HL-60/S4 treated with phorbol 12-myristate 13-acetate at 8.2 ng/mL for 4 days and 3 days (cell line): ENCODE results near the gene INAVA.

Experiments
- in situ Hi-C: fragments of 300-500 bp; cut with MboI; formaldehyde crosslinking; loops from 2 replicates; pipeline ENCODE4 v1.15.0; 2022; ENCODE audit warnings: low sequenced_read_pairs

INAVA gene

DNA sequence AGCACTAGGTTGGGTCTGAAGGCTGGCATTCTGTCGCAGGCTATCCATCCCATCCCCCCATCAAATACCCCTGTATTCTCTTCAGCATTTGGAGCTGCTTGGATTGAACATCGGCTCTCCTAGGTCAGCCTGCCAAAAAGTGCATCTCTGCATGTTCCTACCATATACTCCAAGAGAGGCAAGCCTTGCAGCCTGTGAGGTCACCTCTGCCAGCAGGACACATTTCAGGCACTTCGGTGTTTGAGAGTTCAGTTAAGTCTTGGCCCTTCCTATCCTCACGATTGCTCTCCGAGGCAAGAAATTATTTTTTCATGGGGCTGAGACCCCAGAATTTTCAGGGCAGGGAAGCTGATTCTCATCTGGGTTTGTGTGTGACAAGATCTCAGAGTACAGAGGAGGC lies 19.3 kb upstream of the INAVA start:
- in situ Hi-C loops = no loop called here

- in situ Hi-C loops = no loop called here
Measured at GRCh38 chr1:200877010-200877409, 17.7 kb upstream of the INAVA start.

DNA sequence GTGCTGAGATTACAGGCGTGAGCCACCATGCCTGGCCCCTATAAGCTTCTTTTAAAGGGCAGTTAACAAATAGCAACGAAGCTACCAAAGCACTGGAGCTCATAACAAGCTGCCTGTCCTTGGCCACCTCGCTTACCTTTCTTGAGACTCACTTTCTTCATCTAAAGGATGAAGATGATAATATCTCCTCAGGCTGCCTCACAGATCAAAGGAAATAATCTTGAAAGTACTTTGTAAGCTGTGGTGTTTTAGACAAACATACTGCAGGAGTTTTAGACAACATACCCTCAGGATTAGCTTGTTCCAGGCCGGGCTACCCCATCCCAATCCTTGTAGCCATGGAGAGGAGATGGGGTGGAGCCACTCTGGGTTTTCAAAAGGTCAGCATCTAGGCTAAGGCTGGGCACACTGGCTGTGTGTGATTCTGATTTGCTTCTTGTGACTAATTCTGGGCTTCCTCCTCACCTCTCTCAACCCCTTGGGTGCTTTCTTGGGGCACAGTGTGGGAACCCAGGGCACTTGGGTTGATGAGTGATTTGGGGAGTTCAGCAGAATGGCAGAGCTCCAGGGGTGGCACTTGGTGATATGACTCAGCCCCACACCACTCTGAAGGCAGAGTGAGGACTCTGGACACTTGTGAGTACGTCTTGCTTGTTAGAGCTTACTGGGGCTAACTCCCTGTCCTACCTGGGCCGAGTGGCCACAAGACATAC lies 16.7 kb upstream of the INAVA start:
- in situ Hi-C loops = no loop called here

DNA sequence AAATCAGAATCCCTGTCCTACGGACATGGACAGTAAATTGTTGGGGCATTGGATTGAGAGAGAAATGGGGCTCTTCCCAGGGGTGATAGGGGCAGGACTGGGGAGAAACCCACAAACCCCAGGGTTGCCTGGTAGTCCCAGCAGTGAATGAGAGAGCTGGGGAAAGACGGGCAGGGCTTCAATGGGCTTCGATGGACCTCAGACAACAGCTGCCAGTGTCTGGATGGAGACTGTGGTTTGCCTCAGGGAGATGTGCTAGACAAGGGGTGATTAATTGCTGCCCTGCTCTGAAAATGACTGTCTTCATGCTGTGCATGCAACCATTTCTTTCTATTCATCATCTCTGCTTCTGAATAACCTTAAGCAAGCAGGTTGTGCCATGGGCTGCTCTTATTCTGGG lies 14.5 kb upstream of the INAVA start:
- in situ Hi-C loops = no loop called here

- in situ Hi-C loops = no loop called here
Measured at GRCh38 chr1:200883118-200883517, 11.6 kb upstream of the INAVA start.

GRCh38 chr1:200885623-200886402 lies 8.9 kb upstream of the INAVA start:
- in situ Hi-C loops = no loop called here

DNA sequence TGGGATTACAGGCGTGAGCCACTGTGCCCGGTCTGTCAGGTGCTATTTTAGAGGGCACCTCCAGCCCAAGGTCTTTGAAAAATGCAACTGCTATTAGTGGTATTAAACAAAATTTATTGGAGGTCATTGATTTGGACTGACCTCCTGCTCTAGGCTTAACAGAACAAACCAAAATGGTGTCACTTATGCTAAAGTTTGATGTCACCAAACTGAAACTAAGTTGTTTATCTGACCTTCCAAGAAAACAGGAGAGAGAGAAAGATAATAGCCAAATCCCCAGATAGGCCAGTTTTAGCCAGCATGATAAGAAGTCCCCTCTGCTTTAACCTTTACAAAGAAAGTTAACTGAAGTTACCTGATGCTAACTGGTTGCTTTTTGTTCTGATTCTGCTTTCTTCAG lies 8.1 kb upstream of the INAVA start:
- in situ Hi-C loops = no loop called here

DNA sequence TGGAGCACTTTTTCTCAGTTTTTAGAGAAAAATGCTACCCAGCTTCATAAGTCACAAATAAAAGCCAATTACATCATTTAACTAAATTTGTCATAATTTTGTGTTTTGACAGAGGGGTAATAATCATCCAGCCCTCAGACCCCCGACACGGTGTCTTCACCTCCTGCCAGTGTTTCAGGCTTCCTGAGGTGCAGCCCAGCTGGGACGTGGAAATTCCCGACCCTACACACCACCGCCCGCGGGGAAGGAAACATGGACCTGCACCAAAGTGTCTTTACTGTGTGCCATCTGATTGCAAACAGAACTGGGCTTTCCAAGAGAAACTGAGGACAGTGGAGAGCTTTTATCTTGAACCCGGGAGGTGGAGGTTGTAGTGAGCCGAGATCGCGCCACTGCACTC lies 7.7 kb upstream of the INAVA start:
- in situ Hi-C loops = no loop called here

DNA sequence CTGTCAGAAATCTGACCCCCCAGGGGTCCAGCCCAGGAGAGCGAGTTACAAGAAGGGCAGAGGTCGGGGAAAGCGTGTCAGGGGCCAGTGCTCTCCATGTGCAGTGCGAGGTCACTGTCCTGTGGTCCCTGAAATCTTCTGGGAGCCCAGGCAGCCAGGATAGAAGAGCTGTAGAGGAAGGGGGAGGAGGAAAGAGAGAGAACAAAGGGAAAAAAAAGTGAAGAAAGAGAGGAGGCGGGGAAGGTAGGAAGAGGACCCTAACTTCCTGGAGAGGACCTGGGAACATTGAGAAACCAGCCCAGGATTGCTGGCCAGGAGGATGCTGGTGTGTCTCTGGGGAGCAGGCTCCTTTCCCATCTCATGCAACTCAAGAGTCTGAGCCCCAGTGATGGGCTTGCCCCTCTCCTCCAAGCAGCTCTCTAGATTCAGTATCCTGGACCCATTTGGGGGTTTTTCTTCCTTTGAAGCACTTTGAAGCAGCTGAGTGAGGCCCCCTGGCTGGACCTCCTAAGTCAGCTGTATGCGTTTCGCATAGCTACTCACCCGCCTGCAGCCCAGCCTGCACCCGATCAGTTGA lies 6.8 kb upstream of the INAVA start:
- in situ Hi-C loops = no loop called here

- in situ Hi-C loops = no loop called here
Measured at GRCh38 chr1:200888349-200888838, 6.3 kb upstream of the INAVA start.

DNA sequence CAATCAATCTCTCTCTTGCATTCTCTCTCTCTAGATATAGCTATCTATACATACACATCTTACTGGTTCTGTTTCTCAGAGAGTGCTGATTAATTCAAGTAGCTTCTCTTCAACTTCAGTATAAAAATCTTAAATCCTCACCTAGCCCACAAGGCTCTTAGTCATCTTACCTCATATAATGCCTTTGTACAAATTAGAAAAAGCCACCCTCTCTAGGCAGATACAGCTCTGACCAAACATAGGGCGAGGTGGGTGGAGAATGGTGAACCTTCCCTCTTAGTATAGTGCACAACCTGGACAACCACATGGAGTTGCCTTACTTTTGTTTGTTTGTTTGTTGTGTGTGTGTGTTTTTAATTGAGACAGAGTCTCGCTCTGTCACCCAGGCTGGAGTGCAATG lies 5.1 kb upstream of the INAVA start:
- in situ Hi-C loops = no loop called here

DNA sequence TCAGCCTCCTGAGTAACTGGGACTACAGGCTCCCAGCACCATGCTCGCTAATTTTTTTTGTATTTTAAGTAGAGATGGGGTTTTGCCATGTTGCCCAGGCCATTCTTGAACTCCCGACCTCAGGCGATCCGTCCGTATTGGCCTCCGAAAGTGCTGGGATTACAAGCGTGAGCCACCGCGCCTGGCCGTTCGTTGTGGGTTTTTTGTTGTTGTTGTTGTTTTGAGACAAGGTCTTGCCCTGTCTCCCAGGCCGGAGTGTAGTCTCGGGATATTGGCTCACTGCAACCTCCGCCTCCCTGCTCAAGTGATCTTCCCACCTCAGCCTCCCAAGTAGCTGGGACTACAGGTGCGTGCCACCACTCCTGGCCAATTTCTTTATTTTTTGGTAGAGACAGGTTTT lies 4.7 kb upstream of the INAVA start:
- in situ Hi-C loops = no loop called here

GRCh38 chr1:200890818-200891773 lies 3.6 kb upstream of the INAVA start:
- in situ Hi-C loops = no loop called here

GRCh38 chr1:200891774-200892157 lies 2.9 kb upstream of the INAVA start:
- in situ Hi-C loops = no loop called here

- in situ Hi-C loops = no loop called here
Measured at GRCh38 chr1:200892546-200892945, 2.2 kb upstream of the INAVA start.

DNA sequence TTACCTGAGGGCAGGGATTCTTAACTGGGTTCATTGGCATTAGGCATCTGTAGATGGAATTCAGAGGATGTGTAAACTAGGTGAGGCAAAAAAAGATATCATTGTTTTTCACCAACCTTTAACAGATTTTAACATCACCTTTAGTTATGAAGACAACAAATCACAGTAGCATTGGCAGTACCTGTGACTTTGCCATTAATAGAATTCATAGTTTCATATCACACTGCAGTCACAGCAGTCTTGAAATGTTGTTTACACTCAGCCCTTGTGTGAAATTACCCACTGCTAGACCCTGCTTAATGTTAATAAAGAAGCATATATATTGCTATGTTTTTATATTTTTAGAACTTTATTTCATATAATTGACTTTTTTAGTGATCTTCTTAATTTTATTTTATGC lies 1.7 kb upstream of the INAVA start:
- in situ Hi-C loops = no loop called here

DNA sequence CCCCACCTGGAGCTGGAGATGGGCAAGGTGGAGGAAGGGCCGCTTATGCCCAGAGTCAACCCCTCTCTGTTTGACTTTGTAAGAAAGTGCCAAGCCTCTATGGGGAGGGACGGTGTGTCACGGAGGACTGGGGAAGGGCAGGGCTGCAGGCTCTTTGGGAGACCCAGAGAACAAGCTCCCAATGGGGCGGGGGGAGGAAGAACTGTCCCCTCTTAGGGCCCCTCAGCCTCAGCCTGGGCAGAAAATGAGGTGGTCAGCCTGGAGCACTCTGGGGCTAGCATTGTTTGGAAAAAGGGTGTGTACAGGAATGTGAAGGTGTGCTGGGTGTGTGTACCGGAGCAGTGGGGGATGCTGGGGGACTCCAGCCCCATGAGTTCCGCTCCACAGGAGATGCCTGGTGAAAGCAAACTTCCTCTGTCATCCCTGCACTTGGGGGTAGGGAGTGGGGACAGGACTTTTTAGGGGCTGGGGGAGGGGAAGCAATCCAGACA lies 1.2 kb upstream of the INAVA start:
- in situ Hi-C loops = no loop called here

DNA sequence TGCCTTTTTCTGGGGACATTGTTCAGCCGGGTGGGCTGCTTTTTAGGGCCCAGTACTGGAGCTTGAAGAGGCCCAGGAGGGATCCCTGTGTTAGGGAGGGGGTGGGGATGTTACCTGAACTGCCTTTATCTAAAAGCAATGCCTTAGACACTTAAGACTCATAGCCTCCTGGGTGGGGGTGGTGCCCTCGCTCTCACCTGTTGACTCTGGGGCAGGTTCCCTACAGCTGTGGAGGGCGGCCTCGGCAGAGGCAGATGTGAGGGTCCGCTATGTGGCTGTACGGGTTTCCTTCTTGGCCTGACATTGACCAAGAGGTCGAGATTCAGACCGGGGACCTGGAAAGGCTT lies 716 bp downstream of the INAVA start:
- in situ Hi-C loops = no loop called here

DNA sequence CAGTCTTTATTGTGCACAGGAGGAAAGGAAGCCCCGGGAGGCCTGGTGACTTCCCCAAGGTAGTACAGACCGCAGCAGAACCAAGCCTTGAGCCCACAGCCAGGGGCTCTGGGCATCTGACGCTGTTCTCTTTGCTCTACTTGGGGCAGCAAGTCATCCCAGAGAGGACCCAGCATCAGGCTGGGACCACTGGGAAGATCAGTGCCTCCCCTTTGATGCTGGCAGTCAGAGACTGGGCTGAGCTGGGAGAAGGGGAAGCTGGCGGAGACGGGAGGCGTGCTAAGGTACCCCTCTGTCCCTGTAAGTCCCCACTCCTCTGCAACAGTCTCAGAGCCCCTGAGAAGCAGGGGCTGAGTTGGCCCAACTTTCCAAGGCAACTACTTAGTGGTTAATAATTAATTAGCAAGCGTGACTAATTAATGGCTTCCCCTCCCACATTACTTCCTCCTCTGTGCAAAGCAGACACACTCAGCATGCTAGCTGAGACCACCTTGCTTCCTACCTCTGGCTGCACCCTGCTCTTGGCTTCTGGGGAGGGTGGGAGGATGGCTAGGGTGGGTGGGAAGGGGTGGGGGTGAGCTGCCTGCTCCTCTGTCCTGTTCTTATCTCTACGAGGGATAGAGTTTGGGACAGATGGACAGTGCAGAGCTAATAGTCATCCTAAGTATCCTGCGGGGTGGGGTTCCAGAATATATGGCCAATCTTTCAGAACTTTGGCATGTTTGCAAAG lies 1.3 kb downstream of the INAVA start:
- in situ Hi-C loops = no loop called here

GRCh38 chr1:200896531-200897196 lies 2.0 kb downstream of the INAVA start:
- in situ Hi-C loops = no loop called here
